Endodermal cell (in vitro differentiated cells): ENCODE results near the gene STXBP1. TPM values are rescaled to one million over a fixed set of nuclear protein-coding genes. Genes with fewer than 3 reads are reported as not detected.

Experiments
- DNase-seq: peaks from one replicate; pipeline ENCODE4 v3.0.0-alpha.2; 2017
- H3K27ac ChIP-seq: 2 replicates; pipeline ENCODE4 v1.5.1; 2013; ENCODE audit warnings: mild to moderate bottlenecking, low read depth, low read length, moderate library complexity
- H3K27me3 ChIP-seq: 2 replicates; pipeline ENCODE4 v1.6.1; 2013; ENCODE audit warnings: mild to moderate bottlenecking, low read length, moderate library complexity; ENCODE audit not compliant: insufficient read depth, control insufficient read depth, poor library complexity, severe bottlenecking
- H3K36me3 ChIP-seq: 2 replicates; pipeline ENCODE4 v1.7.0; 2013; ENCODE audit warnings: mild to moderate bottlenecking, low read length, moderate library complexity; ENCODE audit not compliant: control insufficient read depth, insufficient read depth
- H3K4me1 ChIP-seq: one replicate; pipeline ENCODE4 v1.7.0; 2013; ENCODE audit warnings: low read length; ENCODE audit not compliant: control insufficient read depth, insufficient read depth
- H3K4me3 ChIP-seq: 2 replicates; pipeline ENCODE4 v1.5.1; 2013; ENCODE audit warnings: mild to moderate bottlenecking, low read length, moderate library complexity
- H3K9ac ChIP-seq: 2 replicates; pipeline ENCODE4 v1.6.1; 2013; ENCODE audit warnings: mild to moderate bottlenecking, low read length, moderate library complexity; ENCODE audit not compliant: poor library complexity, severe bottlenecking; ENCODE audit errors: extremely low read depth
- H3K9me3 ChIP-seq: 2 replicates; pipeline ENCODE4 v1.6.1; 2013; ENCODE audit warnings: mild to moderate bottlenecking, low read length, moderate library complexity; ENCODE audit not compliant: control insufficient read depth
- H3K27ac Mint-ChIP-seq: 2 replicates; pipeline ENCODE4 v1.8.0; 2020; ENCODE audit warnings: mixed read lengths
- H3K27me3 Mint-ChIP-seq: 2 replicates; pipeline ENCODE4 v1.8.0; 2021; ENCODE audit warnings: mild to moderate bottlenecking, mixed read lengths; ENCODE audit not compliant: insufficient read depth
- H3K36me3 Mint-ChIP-seq: 2 replicates; pipeline ENCODE4 v1.8.0; 2020; ENCODE audit warnings: low read depth, mixed read lengths
- H3K4me1 Mint-ChIP-seq: 2 replicates; pipeline ENCODE4 v1.8.0; 2020; ENCODE audit warnings: mixed read lengths
- H3K4me3 Mint-ChIP-seq: 2 replicates; pipeline ENCODE4 v1.8.0; 2020; ENCODE audit warnings: mild to moderate bottlenecking, moderate library complexity, mixed read lengths
- H3K9me3 Mint-ChIP-seq: 2 replicates; pipeline ENCODE4 v1.8.0; 2020; ENCODE audit warnings: mild to moderate bottlenecking, mixed read lengths
- WGBS, 2 experiments: methylation state at CpG; one replicate each; pipeline versions ENCODE4 v1.1.5 to v1.1.7; 2013; ENCODE audit warnings: missing lambda C conversion rate in 2 of 2, mixed read lengths in 1 of 2; ENCODE audit not compliant: insufficient coverage in 1 of 2, insufficient read length in 1 of 2; 5-methylcytosine and 5-hydroxymethylcytosine counted together
- total RNA-seq, 2 donors: library from RNA; stranded (reverse); fragmentation: NEBNext Ultra II Directional in 1 of 2; extraction: Animal tissue kit (Norgen Biotek cat#: 25700) in 1 of 2; gene quantifications; 2 replicates in 1 of 2; 3 replicates in 1 of 2; pipeline ENCODE4 v1.2.1, GENCODE V29; 2021
- TF ChIP-seq, protein P1 (sequence below): fragments of 200-600 bp; sonication (generic); conservative IDR thresholded peaks from 2 replicates; pipeline ENCODE4 v1.5.0; 2021; ENCODE audit warnings: antibody characterized with exemption, mild to moderate bottlenecking

Gene STXBP1
- total RNA-seq, 2 donors from 2014 or later: 27.8 to 46.8 TPM

DNA sequence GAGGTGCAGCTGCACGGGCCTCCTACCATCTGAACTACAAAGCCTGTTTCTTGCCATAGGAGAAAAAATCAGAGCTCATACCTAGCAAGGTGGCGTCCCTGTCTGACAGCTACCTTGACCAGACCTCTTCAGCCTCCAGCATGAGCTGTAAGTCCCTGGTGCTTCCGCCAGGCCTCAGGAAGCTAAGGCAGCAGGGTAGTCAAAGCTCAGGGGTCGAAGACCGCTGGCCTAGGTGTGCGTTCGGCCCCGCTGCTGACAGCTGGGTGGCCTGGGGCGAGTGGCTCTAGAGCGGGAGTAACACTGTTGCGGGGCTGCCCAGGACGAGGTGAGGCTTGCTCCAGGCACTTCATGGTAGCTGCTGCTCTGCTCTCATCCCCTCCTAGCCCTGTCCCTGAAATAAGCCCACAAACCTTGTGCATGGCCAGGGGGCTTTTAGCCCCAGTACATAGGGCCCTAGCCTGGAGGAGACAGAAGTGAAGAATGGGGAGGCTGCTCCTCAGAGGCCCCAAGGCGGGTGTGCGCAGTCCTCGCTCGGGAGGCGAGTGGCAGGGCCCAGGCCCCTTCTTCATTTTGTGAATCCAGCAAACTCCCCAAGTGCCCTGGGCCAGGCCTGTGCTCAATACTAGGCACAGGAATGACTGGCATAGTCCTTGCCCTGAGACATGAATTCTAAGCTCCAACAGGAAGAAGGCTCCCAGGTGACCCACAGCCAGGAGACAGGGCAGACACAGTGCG is 117.6 kb downstream of the STXBP1 start:
- Histone ChIP-seq H3K9me3 (no peaks in the 10 kb centered on the region), H3K27ac (no peak overlapping the region), H3K4me1 (no peaks in the 10 kb centered on the region), H3K36me3 (no peaks in the 10 kb centered on the region), H3K9ac (no peak overlapping the region), H3K4me3 (no peak overlapping the region), H3K27me3 (no peaks in the 10 kb centered on the region)
- H3K27me3 Mint-ChIP-seq: no peaks in the 10 kb centered on the region
- no peak overlapping the region for H3K27ac Mint-ChIP-seq
- H3K4me1 Mint-ChIP-seq: no peaks in the 10 kb centered on the region
- TF ChIP-seq, protein P1, sequence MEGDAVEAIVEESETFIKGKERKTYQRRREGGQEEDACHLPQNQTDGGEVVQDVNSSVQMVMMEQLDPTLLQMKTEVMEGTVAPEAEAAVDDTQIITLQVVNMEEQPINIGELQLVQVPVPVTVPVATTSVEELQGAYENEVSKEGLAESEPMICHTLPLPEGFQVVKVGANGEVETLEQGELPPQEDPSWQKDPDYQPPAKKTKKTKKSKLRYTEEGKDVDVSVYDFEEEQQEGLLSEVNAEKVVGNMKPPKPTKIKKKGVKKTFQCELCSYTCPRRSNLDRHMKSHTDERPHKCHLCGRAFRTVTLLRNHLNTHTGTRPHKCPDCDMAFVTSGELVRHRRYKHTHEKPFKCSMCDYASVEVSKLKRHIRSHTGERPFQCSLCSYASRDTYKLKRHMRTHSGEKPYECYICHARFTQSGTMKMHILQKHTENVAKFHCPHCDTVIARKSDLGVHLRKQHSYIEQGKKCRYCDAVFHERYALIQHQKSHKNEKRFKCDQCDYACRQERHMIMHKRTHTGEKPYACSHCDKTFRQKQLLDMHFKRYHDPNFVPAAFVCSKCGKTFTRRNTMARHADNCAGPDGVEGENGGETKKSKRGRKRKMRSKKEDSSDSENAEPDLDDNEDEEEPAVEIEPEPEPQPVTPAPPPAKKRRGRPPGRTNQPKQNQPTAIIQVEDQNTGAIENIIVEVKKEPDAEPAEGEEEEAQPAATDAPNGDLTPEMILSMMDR: no peak
- H3K36me3 Mint-ChIP-seq: no peaks in the 10 kb centered on the region
- no peak for DNase-seq
- 89 to 90% methylated on average over 8 to 18 of the region's 18 CpGs for WGBS, 2 experiments
- H3K4me3 Mint-ChIP-seq: no peak overlapping the region
- no peaks in the 10 kb centered on the region for H3K9me3 Mint-ChIP-seq

DNA sequence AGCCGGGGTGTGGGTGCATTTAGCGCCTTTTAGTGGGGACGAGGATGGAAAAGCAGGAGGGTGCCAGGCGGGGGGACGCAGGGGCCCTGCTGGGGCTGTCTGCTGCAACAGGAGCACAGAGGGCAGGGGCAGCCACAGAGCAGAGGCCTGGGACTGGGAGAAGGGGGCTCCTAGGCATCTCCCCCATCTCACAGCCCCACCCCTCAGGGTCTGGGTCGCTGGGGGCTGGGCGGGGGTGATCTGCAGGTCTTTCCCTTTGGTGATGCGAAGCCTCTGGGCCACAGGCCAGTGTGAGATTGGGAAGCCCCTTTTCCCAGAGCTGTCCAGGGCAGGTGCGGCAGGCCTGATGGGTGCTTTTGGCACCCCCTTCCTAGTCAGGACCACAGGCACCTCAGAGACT is 118.2 kb downstream of the STXBP1 start:
- Histone ChIP-seq H3K9ac (no peak overlapping the region), H3K36me3 (no peaks in the 10 kb centered on the region), H3K9me3 (no peaks in the 10 kb centered on the region), H3K4me1 (no peaks in the 10 kb centered on the region), H3K4me3 (no peak overlapping the region), H3K27me3 (no peaks in the 10 kb centered on the region), H3K27ac (no peak overlapping the region)
- H3K4me1 Mint-ChIP-seq: no peaks in the 10 kb centered on the region
- H3K36me3 Mint-ChIP-seq: no peaks in the 10 kb centered on the region
- no peak for DNase-seq
- WGBS, 2 experiments: 81 to 93% methylated on average over 5 to 9 of the region's 9 CpGs
- TF ChIP-seq, protein P1: no peak
- no peak overlapping the region for H3K27ac Mint-ChIP-seq
- H3K27me3 Mint-ChIP-seq: no peaks in the 10 kb centered on the region
- no peaks in the 10 kb centered on the region for H3K9me3 Mint-ChIP-seq
- no peak overlapping the region for H3K4me3 Mint-ChIP-seq

DNA sequence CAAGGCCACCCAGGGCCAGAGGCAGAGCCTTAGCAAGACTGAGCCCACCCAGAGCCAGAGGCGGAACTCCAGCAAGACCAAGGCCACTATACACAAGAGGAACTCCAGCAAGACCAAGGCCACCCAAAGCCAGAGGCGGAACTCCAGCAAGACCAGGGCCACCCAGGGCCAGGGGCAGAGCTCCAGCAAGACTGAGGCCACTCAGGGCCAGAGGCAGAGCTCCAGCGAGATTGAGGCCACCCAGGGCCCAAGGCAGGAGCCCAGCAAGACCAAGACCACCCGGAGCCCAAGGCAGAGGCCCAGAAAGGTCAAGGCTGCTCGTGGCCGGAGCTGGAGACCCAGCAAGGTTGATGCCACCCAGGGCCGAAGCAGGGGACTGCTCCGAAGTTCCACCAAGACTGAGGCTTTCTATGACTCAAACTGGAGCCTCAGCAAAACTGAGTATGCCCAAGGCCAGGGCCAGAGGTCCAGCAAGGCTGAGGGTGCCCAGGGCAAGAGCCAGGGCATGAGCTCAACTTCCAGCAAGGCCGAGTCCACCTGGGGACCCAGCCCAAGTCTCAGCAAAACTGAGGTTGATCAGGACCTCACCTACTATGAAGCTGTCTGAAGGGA is 118.8 kb downstream of the STXBP1 start:
- Mint-ChIP-seq H3K36me3 (no peaks in the 10 kb centered on the region), H3K4me3 (no peak overlapping the region), H3K9me3 (no peaks in the 10 kb centered on the region), H3K27ac (no peak overlapping the region), H3K4me1 (no peaks in the 10 kb centered on the region), H3K27me3 (no peaks in the 10 kb centered on the region)
- Histone ChIP-seq H3K9me3 (no peaks in the 10 kb centered on the region), H3K27me3 (no peaks in the 10 kb centered on the region), H3K36me3 (no peaks in the 10 kb centered on the region), H3K4me1 (no peaks in the 10 kb centered on the region), H3K27ac (no peak overlapping the region), H3K9ac (no peak overlapping the region), H3K4me3 (no peak overlapping the region)
- no peak for DNase-seq
- 86 to 89% methylated on average over 4 to 9 of the region's 9 CpGs for WGBS, 2 experiments
- TF ChIP-seq, protein P1: no peak
